HG02884 (cell line): ENCODE results near the gene NSMCE3.
A peak's percentile ranks its signal among the peaks of the same experiment; 100 is the strongest.
"Not testable (repeated sequence)": the region's sequence is repeated elsewhere in the genome, so short reads cannot be mapped to it uniquely, and the experiment has no call there.

Experiments
- ATAC-seq: cut with Tn5 transposase; IDR thresholded peaks from one replicate; pipeline ENCODE4 v1.9.1; 2021; ENCODE audit warnings: mild to moderate bottlenecking, moderate library complexity; ENCODE audit not compliant: unreplicated experiment

The NSMCE3 gene

DNA sequence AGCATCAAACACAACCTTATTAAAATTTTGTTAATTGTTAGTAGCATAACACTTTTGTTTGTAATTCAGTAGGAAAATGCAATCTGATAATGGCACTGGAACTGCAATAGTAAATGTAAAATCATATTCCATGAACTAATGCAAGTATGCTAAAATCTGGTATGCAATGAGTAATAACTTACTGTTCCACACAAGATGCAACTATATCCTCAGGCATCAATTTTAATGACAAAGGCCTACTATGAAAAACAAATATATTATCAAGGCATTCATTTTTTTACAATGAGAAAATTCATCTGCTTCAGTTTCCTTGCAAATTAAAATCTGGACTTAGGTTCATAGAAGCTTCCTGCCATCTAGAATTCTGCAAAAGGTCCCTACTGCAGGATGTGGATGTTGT lies 1.4 kb upstream of the NSMCE3 start:
- ATAC-seq = no peak

- ATAC-seq = peak; percentile 9
Observed at GRCh38 chr15:29270169-29270955, 740 bp upstream of the NSMCE3 start.

- ATAC-seq = peak; percentile 23
Observed at GRCh38 chr15:29268706-29269484, 727 bp downstream of the NSMCE3 start.

DNA sequence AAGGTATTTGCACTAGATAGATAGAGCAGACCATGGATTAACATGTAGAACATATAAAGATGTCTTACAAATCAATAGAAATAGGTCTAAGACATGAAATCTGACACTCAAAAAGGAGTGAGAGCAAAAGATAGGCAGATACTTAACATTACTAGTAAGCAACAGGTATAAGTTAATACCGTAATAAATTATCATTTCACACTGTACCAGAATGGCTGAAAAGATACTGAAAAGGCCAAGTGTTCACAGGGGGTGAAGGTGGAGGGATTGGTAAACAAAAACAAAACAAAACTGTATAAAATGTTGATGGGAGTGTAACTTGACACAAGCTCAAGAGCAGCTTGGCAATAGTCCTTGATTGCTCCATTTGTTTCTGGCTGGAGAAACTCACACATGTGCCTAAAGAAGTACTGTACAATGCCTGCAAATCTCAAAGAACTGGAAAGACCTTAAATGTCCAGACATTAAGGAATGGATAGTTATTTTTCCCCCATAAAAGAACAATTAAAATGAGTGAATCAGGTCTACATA lies 3.5 kb downstream of the NSMCE3 start:
- no peak for ATAC-seq

DNA sequence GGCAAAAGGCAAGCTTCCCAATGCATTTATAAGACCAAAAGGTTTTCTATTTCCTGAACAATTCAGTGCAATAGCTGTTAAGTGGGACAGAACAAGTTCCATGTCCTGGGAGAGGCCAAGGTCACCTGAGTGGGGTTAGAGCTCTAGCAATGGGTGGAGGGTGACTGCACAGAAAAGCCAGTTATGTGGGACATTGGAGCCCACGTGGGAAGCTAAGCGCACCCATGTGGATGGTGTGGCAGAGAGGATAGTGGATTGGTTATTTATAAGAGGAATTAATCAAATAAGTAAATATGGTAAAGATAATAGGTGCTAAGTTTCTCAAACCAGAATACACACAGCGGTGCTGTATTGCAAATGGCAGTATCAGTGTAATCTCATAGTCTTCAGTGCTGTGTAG lies 6.3 kb downstream of the NSMCE3 start:
- ATAC-seq = no peak

GRCh38 chr15:29262738-29263137 lies 6.9 kb downstream of the NSMCE3 start:
- ATAC-seq = no peak

GRCh38 chr15:29260896-29261295 lies 8.7 kb downstream of the NSMCE3 start:
- no peak for ATAC-seq

- ATAC-seq = no peak
Observed at GRCh38 chr15:29259233-29259632, 10.4 kb downstream of the NSMCE3 start.

GRCh38 chr15:29252234-29252633 lies 17.4 kb downstream of the NSMCE3 start:
- no peak for ATAC-seq

- ATAC-seq = no peak
Observed at GRCh38 chr15:29244544-29244943, 25.1 kb downstream of the NSMCE3 start.

GRCh38 chr15:29244123-29244522 lies 25.5 kb downstream of the NSMCE3 start:
- ATAC-seq = no peak

DNA sequence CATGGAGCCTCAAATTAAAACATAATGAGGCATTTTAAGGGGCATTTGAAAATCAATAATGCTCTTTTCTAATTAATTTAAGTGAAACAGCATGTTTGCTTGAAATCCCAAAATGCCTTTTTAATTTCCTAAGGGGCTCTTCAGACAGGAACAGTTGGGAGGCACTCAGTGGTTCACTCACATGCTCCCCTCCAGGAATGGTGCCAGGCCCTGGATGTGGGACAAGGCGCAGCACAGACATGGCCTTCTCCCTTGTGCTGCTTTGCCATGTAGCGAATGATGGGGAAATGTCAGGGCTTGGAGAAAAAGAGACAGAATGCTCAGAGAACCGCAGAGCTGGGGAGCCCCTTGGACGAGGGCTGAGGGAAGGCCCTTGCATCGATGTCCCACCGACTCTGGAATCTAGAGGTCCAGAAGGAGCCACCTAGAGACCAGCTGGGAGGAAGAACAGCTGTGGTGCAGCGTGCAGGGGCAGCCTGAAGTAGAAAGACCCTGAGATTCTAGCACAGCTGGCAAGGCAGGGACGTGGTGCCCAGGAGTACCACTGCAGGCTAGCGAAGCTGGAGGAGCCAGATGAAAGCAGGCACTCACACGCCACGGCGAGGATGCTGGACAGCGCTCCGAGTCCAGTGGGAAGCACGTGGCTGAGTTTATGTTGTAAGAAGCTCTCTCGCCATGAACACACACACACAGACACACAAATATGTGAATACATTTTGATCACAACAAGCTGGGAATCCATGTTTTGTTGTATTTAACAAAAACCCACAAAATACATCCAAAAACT lies 27.0 kb downstream of the NSMCE3 start:
- ATAC-seq = no peak

- ATAC-seq = no peak
Observed at GRCh38 chr15:29241207-29241606, 28.4 kb downstream of the NSMCE3 start.

GRCh38 chr15:29239395-29239794 lies 30.2 kb downstream of the NSMCE3 start:
- ATAC-seq = no peak

GRCh38 chr15:29233566-29233965 lies 36.1 kb downstream of the NSMCE3 start:
- ATAC-seq = no peak

- ATAC-seq = no peak
Observed at GRCh38 chr15:29226436-29227208, 43.0 kb downstream of the NSMCE3 start.

- ATAC-seq = no peak
Observed at GRCh38 chr15:29225534-29226234, 43.9 kb downstream of the NSMCE3 start.

DNA sequence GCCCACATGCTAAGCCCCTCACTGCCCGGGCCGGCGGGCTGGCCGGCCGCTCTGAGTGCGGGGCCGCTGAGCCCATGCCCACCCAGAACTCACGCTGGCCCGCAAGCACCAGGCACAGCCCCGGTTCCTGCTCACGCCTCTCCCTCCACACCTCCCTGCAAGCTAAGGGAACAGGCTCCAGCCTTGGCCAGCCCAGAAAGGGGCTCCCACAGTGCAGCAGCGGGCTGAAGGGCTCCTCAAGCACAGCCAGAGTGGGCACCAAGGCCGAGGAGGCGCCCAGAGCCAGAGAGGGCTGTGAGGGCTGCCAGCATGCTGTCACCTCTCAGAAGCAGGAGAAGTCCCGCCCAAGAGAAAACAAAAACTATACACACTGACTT lies 44.6 kb downstream of the NSMCE3 start:
- not testable (repeated sequence) for ATAC-seq

- ATAC-seq = not testable (repeated sequence)
Observed at GRCh38 chr15:29224235-29224986, 45.2 kb downstream of the NSMCE3 start.
